Measurements from ENCODE around the gene BCAR3.

BCAR3 gene

DNA sequence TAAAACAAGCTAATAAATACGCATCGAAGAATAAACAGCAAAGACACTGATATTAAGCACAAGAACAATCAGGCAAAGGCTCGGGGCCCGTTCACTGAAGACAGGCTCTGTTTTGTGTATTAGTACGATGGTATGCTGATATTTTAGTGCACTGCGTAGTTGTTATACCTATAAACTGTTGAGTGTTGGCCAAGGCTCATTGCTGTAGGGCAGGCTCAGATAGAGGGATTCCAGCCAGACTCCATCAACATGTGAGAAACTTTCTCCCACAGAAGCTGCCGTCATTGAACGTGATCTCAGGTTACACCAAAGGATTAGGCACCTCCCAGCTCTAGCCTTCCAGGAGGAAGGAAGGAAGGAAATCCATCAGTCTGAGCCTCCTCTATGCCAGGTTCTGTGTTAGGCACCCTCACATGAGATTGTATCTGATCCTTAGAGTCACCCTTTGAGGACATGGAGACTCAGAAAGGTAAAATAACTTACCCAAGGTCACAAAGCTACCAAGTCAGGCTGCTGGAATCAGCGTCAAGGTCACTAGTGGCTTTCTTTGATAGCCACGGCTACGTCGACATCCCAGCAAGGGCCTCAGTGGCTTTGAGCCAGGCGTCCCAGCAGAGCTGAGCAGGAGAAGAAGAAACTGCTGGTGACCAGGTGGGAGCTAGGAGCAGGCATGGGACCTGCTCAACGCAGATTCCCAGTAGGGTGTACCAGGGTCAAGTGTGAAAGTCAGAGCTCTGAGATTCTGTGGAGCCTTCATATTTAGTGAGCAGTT lies 14.8 kb downstream of the BCAR3 start (continued):
- TF ChIP-seq, protein P1, sequence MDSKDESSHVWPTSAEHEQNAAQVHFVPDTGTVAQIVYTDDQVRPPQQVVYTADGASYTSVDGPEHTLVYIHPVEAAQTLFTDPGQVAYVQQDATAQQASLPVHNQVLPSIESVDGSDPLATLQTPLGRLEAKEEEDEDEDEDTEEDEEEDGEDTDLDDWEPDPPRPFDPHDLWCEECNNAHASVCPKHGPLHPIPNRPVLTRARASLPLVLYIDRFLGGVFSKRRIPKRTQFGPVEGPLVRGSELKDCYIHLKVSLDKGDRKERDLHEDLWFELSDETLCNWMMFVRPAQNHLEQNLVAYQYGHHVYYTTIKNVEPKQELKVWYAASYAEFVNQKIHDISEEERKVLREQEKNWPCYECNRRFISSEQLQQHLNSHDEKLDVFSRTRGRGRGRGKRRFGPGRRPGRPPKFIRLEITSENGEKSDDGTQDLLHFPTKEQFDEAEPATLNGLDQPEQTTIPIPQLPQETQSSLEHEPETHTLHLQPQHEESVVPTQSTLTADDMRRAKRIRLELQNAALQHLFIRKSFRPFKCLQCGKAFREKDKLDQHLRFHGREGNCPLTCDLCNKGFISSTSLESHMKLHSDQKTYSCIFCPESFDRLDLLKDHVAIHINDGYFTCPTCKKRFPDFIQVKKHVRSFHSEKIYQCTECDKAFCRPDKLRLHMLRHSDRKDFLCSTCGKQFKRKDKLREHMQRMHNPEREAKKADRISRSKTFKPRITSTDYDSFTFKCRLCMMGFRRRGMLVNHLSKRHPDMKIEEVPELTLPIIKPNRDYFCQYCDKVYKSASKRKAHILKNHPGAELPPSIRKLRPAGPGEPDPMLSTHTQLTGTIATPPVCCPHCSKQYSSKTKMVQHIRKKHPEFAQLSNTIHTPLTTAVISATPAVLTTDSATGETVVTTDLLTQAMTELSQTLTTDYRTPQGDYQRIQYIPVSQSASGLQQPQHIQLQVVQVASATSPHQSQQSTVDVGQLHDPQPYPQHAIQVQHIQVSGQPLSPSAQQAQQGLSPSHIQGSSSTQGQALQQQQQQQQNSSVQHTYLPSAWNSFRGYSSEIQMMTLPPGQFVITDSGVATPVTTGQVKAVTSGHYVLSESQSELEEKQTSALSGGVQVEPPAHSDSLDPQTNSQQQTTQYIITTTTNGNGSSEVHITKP (tag by site-specific recombination; IDR thresholded peaks at IDR 0.05), result peak; percentile 35; the same call in 1 of the 2 replicates

DNA sequence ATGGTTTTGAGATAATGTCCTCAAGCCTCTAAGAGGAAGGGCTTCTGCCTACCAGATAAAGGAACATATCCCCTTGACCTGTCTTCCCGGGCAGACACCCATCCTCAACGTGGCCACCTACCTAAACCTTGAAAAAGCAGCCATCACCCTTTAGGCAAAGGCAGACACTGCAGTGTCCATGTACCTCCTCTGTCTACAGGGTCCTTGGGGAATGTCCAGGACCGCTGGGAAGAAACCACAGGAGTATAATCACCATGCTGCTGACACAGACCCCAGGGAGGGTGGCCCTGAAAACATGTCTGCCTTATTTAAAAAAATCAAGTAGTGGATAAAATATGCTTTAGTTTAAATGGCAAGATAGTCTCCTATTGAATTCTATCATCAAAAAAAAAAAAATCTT lies 16.6 kb downstream of the BCAR3 start:
- TF ChIP-seq ZNF768 (tag by site-specific recombination; IDR thresholded peaks at IDR 0.05) (no peak), KLF7 (tag by site-specific recombination; IDR thresholded peaks at IDR 0.05; ENCODE audit: borderline replicate concordance) (no peak), KLF10 (tag by site-specific recombination; IDR thresholded peaks at IDR 0.05) (no peak), ZNF184 (tag by site-specific recombination; IDR thresholded peaks at IDR 0.05) (no peak), ZBTB21 (tag by site-specific recombination; IDR thresholded peaks at IDR 0.05) (no peak), ZNF311 (tag by site-specific recombination; IDR thresholded peaks at IDR 0.05; ENCODE audit: borderline replicate concordance) (no peak), ZBTB20 (tag by site-specific recombination; IDR thresholded peaks at IDR 0.05) (no peak), ZNF792 (tag by site-specific recombination; IDR thresholded peaks at IDR 0.05) (no peak), ZNF202 (tag by site-specific recombination; IDR thresholded peaks at IDR 0.05; ENCODE audit: borderline replicate concordance) (no peak), ZNF157 (tag by site-specific recombination; IDR thresholded peaks at IDR 0.05) (no peak), ZNF302 (tag by site-specific recombination; IDR thresholded peaks at IDR 0.05; ENCODE audit: low read depth) (no peak), ZNF350 (tag by site-specific recombination; IDR thresholded peaks at IDR 0.05) (no peak), ZNF24 (tag by site-specific recombination; IDR thresholded peaks at IDR 0.05) (no peak), TCF7L2 (IDR thresholded peaks at IDR 0.05; ENCODE audit: borderline replicate concordance, low read depth, low read length) (no peak)
- TF ChIP-seq, protein P2, sequence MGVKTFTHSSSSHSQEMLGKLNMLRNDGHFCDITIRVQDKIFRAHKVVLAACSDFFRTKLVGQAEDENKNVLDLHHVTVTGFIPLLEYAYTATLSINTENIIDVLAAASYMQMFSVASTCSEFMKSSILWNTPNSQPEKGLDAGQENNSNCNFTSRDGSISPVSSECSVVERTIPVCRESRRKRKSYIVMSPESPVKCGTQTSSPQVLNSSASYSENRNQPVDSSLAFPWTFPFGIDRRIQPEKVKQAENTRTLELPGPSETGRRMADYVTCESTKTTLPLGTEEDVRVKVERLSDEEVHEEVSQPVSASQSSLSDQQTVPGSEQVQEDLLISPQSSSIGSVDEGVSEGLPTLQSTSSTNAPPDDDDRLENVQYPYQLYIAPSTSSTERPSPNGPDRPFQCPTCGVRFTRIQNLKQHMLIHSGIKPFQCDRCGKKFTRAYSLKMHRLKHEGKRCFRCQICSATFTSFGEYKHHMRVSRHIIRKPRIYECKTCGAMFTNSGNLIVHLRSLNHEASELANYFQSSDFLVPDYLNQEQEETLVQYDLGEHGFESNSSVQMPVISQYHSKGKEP (tag by site-specific recombination; IDR thresholded peaks at IDR 0.05), result no peak
- TF ChIP-seq, protein P3, sequence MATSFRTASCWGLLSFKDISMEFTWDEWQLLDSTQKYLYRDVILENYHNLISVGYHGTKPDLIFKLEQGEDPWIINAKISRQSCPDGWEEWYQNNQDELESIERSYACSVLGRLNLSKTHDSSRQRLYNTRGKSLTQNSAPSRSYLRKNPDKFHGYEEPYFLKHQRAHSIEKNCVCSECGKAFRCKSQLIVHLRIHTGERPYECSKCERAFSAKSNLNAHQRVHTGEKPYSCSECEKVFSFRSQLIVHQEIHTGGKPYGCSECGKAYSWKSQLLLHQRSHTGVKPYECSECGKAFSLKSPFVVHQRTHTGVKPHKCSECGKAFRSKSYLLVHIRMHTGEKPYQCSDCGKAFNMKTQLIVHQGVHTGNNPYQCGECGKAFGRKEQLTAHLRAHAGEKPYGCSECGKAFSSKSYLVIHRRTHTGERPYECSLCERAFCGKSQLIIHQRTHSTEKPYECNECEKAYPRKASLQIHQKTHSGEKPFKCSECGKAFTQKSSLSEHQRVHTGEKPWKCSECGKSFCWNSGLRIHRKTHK (tag by site-specific recombination; IDR thresholded peaks at IDR 0.05), result no peak
- TF ChIP-seq, protein P4, sequence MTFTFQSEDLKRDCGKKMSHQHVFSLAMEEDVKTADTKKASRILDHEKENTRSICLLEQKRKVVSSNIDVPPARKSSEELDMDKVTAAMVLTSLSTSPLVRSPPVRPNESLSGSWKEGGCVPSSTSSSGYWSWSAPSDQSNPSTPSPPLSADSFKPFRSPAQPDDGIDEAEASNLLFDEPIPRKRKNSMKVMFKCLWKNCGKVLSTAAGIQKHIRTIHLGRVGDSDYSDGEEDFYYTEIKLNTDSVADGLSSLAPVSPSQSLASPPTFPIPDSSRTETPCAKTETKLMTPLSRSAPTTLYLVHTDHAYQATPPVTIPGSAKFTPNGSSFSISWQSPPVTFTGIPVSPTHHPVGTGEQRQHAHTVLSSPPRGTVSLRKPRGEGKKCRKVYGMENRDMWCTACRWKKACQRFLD (tag by site-specific recombination; IDR thresholded peaks at IDR 0.05), result no peak
- TF ChIP-seq, protein P5, sequence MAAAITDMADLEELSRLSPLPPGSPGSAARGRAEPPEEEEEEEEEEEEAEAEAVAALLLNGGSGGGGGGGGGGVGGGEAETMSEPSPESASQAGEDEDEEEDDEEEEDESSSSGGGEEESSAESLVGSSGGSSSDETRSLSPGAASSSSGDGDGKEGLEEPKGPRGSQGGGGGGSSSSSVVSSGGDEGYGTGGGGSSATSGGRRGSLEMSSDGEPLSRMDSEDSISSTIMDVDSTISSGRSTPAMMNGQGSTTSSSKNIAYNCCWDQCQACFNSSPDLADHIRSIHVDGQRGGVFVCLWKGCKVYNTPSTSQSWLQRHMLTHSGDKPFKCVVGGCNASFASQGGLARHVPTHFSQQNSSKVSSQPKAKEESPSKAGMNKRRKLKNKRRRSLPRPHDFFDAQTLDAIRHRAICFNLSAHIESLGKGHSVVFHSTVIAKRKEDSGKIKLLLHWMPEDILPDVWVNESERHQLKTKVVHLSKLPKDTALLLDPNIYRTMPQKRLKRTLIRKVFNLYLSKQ (tag by site-specific recombination; IDR thresholded peaks at IDR 0.05; ENCODE audit: borderline replicate concordance), result no peak
- TF ChIP-seq, protein P6, sequence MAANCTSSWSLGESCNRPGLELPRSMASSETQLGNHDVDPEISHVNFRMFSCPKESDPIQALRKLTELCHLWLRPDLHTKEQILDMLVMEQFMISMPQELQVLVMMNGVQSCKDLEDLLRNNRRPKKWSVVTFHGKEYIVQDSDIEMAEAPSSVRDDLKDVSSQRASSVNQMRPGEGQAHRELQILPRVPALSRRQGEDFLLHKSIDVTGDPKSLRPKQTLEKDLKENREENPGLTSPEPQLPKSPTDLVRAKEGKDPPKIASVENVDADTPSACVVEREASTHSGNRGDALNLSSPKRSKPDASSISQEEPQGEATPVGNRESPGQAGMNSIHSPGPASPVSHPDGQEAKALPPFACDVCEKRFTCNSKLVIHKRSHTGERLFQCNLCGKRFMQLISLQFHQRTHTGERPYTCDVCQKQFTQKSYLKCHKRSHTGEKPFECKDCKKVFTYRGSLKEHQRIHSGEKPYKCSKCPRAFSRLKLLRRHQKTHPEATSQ (tag by site-specific recombination; IDR thresholded peaks at IDR 0.05), result no peak
- Histone ChIP-seq H3K9me3 (ENCODE audit: control insufficient read depth, insufficient read depth, low read depth, low read length) (no peaks in the 10 kb centered on the region), H3K4me1 (ENCODE audit: control insufficient read depth, insufficient read depth, low read length) (0 out of 2 replicates have a peak, but pooled peaks cover 6% of the 10 kb centered on the region), H3K36me3 (ENCODE audit: control insufficient read depth in 2 of 2, insufficient read depth in 1 of 2, low read length in 2 of 2) (peaks cover 0 to 7% of the 10 kb centered on the region in 2 experiments; a peak in 1 of 3 replicates), H3K27ac (ENCODE audit: extremely low read depth, low read depth, low read length) (no peak overlapping the region), H3K4me3 (ENCODE audit: low read depth, low read length) (no peak overlapping the region)
- CTCF ChIA-PET, result no interaction called here
- POLR2A ChIA-PET, result no interaction called here
